Measurements from ENCODE around the gene GRAP2. TPM values are rescaled to one million over a fixed set of nuclear protein-coding genes. Genes with fewer than 3 reads are reported as not detected.

GRAP2 gene
- total and polyA plus RNA-seq, 2 of the 13 experiments (the other 11 are each of a cell fraction or from before 2014, with no cell fraction given), result 0.15 TPM; not detected in 1

- ChIA-PET POLR2A (no interaction called here), CTCF (ENCODE audit: low intra/inter-chr PET ratio, low total read pairs) (no interaction called here)
- Histone ChIP-seq H3K27me3 (ENCODE audit: control insufficient read depth in 1 of 2, insufficient read depth in 2 of 2, low read length in 2 of 2) (peaks cover 3 to 42% of the 10 kb centered on the region in 2 experiments; a peak in 3 of 5 replicates), H3K36me3 (replicated peaks in 1 of 2; ENCODE audit: control insufficient read depth in 1 of 2, insufficient read depth in 2 of 2, low read length in 2 of 2) (no peaks in the 10 kb centered on the region), H3K4me2 (ENCODE audit: low read depth, low read length) (peak overlapping the region; percentile 34; the same call in 1 of the 2 replicates), H3K79me2 (ENCODE audit: insufficient read depth, low read length) (no peaks in the 10 kb centered on the region), H3K4me3 (replicated peaks in 1 of 3; ENCODE audit: insufficient read depth in 1 of 3, low read depth in 2 of 3, low read length in 3 of 3) (no peak overlapping the region), H2AFZ (ENCODE audit: low read length) (no peak overlapping the region), H3K27ac (ENCODE audit: extremely low read length, insufficient read depth, low read length) (no peak overlapping the region), H4K20me1 (ENCODE audit: insufficient read depth, low read length) (no peaks in the 10 kb centered on the region), H3K4me1 (ENCODE audit: insufficient read depth, low read length) (peaks cover 50% of the 10 kb centered on the region), H3K9me3 (ENCODE audit: low read length) (no peaks in the 10 kb centered on the region), H3K9ac (ENCODE audit: insufficient read depth, low read depth, low read length) (no peak overlapping the region)
- DNase-seq (ENCODE audit: low spot score), result no peak
- WGBS (ENCODE audit: low lambda C conversion rate), result 48% methylated on average over 3 of the region's 14 CpGs
- no TSS peak for BruUV-seq (replicated peaks)
- intact Hi-C loops (cut with micrococcal nuclease; ENCODE audit: unreplicated experiment), result no loop called here
- ATAC-seq, result peak; percentile 64
- in situ Hi-C loops (cut with HindIII; ENCODE audit: extremely low pct_ligation_motif_present, low pct_unique_long_range_greater_than_20kb), result no loop called here
- FAIRE-seq, result no peak
- TF ChIP-seq ZNF770 (CRISPR knock-in tag; IDR thresholded peaks at IDR 0.05) (peak; percentile 34; the same call in 1 of the 2 replicates), BRF2 (CRISPR knock-in tag; IDR thresholded peaks at IDR 0.05) (no peak), IRX3 (CRISPR knock-in tag; IDR thresholded peaks at IDR 0.05; ENCODE audit: borderline replicate concordance, low read depth) (no peak), ZNF512B (CRISPR knock-in tag; IDR thresholded peaks at IDR 0.05; ENCODE audit: borderline replicate concordance) (no peak), ZNF354B (CRISPR knock-in tag; IDR thresholded peaks at IDR 0.05) (no peak), SIX1 (CRISPR knock-in tag; IDR thresholded peaks at IDR 0.05; ENCODE audit: borderline replicate concordance) (peak; percentile 26; the same call in 1 of the 2 replicates), ONECUT2 (CRISPR knock-in tag; IDR thresholded peaks at IDR 0.05) (peak; percentile 65; the same call in 1 of the 2 replicates), UBTF (CRISPR knock-in tag; IDR thresholded peaks at IDR 0.05) (peak; percentile 23; the same call in 1 of the 2 replicates)
Measured at GRCh38 chr22:40001800-40002577, 101.1 kb downstream of the GRAP2 start.

All from HepG2 (cell line).